HEK293T (cell line): ENCODE data around the gene ZNF638.
A peak's percentile ranks its signal among the peaks of the same experiment; 100 is the strongest.

Source experiments
- CTCF ChIA-PET: fragments of 350-600 bp; formaldehyde crosslinking; extraction: SDS; loops from one replicate; lab custom pipeline; 2021; ENCODE audit warnings: antibody characterized with exemption, inconsistent platforms; lab: Yijun Ruan, JAX
- POLR2A ChIA-PET: fragments of 350-600 bp; formaldehyde crosslinking; extraction: SDS; loops from one replicate; lab custom pipeline; 2020; ENCODE audit warnings: antibody characterized with exemption, inconsistent platforms; lab: Yijun Ruan, JAX
- DNase-seq: peaks from one replicate; pipeline ENCODE4 v3.0.0; 2012; ENCODE audit warnings: mixed read lengths; ENCODE audit errors: extremely low spot score
- ARNT ChIP-seq: fragments of 450-650 bp; IDR thresholded peaks from 2 replicates; pipeline ENCODE4 v1.6.1; 2017; ENCODE audit warnings: mild to moderate bottlenecking
- BHLHE40 ChIP-seq: fragments of 450-650 bp; IDR thresholded peaks from 2 replicates; pipeline ENCODE4 v1.6.1; 2016; ENCODE audit warnings: mild to moderate bottlenecking, moderate library complexity, borderline replicate concordance
- CTBP1 ChIP-seq: fragments of 450-650 bp; IDR thresholded peaks from 2 replicates; pipeline ENCODE4 v1.6.1; 2016; ENCODE audit warnings: borderline replicate concordance
- ELF4 ChIP-seq: fragments of 450-650 bp; IDR thresholded peaks from 2 replicates; pipeline ENCODE4 v1.6.1; 2017; ENCODE audit warnings: antibody characterized with exemption
- FOXA1 ChIP-seq: fragments of 450-650 bp; IDR thresholded peaks from 2 replicates; pipeline ENCODE4 v1.6.1; 2016; ENCODE audit warnings: mild to moderate bottlenecking
- FOXK2 ChIP-seq: fragments of 450-650 bp; IDR thresholded peaks from 2 replicates; pipeline ENCODE4 v1.6.1; 2016; ENCODE audit warnings: mild to moderate bottlenecking
- FOXM1 ChIP-seq: fragments of 450-650 bp; IDR thresholded peaks from 2 replicates; pipeline ENCODE4 v1.6.1; 2017; ENCODE audit warnings: mild to moderate bottlenecking, borderline replicate concordance
- HDGF ChIP-seq: fragments of 450-650 bp; IDR thresholded peaks from 2 replicates; pipeline ENCODE4 v1.6.1; 2017; ENCODE audit warnings: antibody characterized with exemption, borderline replicate concordance
- L3MBTL2 ChIP-seq: fragments of 450-650 bp; conservative IDR thresholded peaks from 2 replicates; pipeline ENCODE4 v1.6.1; 2016; ENCODE audit warnings: mild to moderate bottlenecking
- LEF1 ChIP-seq: fragments of 450-650 bp; IDR thresholded peaks from 2 replicates; pipeline ENCODE4 v1.6.1; 2017; ENCODE audit warnings: mild to moderate bottlenecking, borderline replicate concordance
- NFRKB ChIP-seq: fragments of 450-650 bp; IDR thresholded peaks from 2 replicates; pipeline ENCODE4 v1.6.1; 2016; ENCODE audit warnings: mild to moderate bottlenecking, moderate library complexity
- SP1 ChIP-seq: fragments of 450-650 bp; IDR thresholded peaks from 2 replicates; pipeline ENCODE4 v1.6.1; 2017
- SUZ12 ChIP-seq: fragments of 450-650 bp; IDR thresholded peaks from 2 replicates; pipeline ENCODE4 v1.6.1; 2016; ENCODE audit warnings: mild to moderate bottlenecking
- TARDBP ChIP-seq: fragments of 450-650 bp; IDR thresholded peaks from 2 replicates; pipeline ENCODE4 v1.6.1; 2016
- ZNF384 ChIP-seq: fragments of 450-650 bp; IDR thresholded peaks from 2 replicates; pipeline ENCODE4 v1.6.1; 2016
- TF ChIP-seq, protein P1 (sequence below): fragments of 450-650 bp; IDR thresholded peaks from 2 replicates; pipeline ENCODE4 v1.6.1; 2016

Gene ZNF638

DNA sequence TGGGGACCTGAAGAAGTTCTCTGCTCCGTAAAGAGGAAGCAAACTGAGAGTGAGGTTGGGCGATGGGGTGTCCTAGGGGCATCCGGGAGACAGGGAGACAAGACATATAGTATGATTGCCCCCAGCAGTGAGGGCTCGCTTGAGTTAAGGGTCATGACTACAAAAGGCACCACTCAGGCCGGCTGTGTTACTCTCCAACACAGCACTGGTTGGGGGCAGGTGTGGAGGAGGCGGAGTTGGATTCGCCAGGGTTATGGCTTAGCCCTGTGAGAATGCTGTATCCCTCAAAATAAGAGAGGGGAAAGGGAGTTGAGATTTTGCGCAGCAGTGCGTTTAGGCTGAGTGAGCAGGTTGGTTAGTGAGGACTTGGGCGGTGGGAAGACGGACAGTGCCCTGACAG, 133.8 kb downstream of the ZNF638 start:
- ChIA-PET POLR2A (no interaction called here), CTCF (no interaction called here)
- no peak for DNase-seq
- no peak for TF ChIP-seq SP1
- no peak for TF ChIP-seq HDGF
- no peak for TF ChIP-seq L3MBTL2
- no peak for TF ChIP-seq FOXK2
- TF ChIP-seq ELF4: no peak
- no peak for TF ChIP-seq FOXM1
- no peak for TF ChIP-seq TARDBP
- no peak for TF ChIP-seq FOXA1
- no peak for TF ChIP-seq NFRKB
- no peak for TF ChIP-seq ZNF384

DNA sequence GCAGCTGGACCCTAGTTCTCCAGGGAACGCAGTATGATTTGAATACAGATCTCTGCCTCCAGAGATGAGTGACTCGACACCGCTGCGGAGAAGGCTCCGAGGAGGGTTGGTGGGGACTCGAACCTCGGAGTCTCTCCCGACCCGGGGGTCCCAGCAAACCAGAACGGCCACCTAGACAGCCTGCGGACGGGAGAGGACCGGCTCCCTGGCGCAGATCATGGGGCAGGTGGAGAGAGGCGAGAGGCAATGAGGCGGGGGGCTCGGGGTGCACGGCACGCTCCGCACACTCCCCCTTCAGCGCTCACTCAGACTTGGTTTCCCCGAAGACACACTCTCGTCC, 134.3 kb downstream of the ZNF638 start:
- no peak for DNase-seq
- ChIA-PET POLR2A (interaction anchor here (0.8 to 1.0 kb wide), 2 partner anchors 8 to 134 kb away, joined by 3 read pairs; partner anchors contain the start of gene ZNF638), CTCF (interaction anchor here (0.7 kb wide), 1 partner anchor 44 kb away, joined by 3 read pairs; no protein-coding TSS in a partner anchor)
- no peak for TF ChIP-seq FOXK2
- no peak for TF ChIP-seq ZNF384
- TF ChIP-seq ELF4: no peak
- TF ChIP-seq FOXM1: no peak
- no peak for TF ChIP-seq SUZ12
- TF ChIP-seq L3MBTL2: no peak
- no peak for TF ChIP-seq SP1
- TF ChIP-seq BHLHE40: no peak
- no peak for TF ChIP-seq FOXA1
- TF ChIP-seq HDGF: no peak
- TF ChIP-seq TARDBP: no peak
- no peak for TF ChIP-seq NFRKB
- no peak for TF ChIP-seq LEF1
- no peak for TF ChIP-seq ARNT
- no peak for TF ChIP-seq CTBP1
- TF ChIP-seq, protein P1, sequence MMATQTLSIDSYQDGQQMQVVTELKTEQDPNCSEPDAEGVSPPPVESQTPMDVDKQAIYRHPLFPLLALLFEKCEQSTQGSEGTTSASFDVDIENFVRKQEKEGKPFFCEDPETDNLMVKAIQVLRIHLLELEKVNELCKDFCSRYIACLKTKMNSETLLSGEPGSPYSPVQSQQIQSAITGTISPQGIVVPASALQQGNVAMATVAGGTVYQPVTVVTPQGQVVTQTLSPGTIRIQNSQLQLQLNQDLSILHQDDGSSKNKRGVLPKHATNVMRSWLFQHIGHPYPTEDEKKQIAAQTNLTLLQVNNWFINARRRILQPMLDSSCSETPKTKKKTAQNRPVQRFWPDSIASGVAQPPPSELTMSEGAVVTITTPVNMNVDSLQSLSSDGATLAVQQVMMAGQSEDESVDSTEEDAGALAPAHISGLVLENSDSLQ: no peak

DNA sequence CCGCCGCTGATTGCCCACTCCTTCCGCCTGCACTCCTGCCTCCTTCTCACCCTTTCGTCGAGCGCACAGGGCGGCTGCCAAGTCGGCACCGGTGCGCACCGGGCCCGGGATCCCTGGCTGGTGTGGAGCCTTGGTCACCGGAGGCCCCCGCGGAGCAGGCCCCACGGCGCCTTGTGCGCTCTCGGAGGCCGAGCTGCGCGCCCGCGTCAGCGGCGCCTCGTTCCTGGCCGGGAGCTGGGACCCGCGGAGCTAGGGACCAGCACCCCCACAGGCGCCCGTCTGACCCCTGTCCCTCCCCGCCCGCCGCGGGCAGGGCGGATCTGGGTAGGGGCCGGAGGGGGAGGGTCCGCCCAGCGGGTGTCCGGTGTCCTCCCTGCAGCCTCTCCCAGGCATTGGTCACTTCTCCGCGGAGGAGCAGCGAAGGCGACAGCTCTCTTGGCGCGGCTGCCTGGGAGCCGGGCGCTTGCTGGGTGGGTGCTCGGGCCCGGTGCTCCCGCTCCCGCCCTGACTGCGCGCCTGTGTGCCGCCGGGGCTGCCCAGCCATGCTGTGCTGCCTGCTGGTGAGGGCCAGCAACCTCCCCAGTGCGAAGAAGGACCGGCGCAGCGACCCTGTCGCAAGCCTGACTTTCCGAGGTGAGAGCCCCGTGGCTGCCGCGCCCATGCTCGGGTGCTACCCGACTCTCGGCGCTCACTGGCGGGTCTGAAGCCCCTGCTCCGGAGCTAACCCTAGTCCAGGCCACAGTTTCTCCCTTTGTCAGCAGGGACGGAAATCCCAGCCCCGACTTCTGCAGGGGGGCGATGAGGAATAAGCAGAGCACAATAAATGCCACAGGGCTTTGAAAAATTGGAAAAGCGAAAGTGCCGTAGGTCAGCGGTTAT, 135.0 kb downstream of the ZNF638 start:
- ChIA-PET POLR2A (interaction anchor here (0.8 to 1.4 kb wide), 3 partner anchors 9 to 135 kb away, joined by 3 to 4 read pairs (median 3); partner anchors contain the start of gene ZNF638), CTCF (interaction anchor here (0.7 kb wide), 1 partner anchor 44 kb away, joined by 3 read pairs; no protein-coding TSS in a partner anchor)
- DNase-seq: peak; percentile 56
- TF ChIP-seq L3MBTL2: peak; percentile 66
- TF ChIP-seq, protein P1: 0 out of 2 replicates have a peak, but pooled peaks have one; percentile 25
- no peak for TF ChIP-seq NFRKB

DNA sequence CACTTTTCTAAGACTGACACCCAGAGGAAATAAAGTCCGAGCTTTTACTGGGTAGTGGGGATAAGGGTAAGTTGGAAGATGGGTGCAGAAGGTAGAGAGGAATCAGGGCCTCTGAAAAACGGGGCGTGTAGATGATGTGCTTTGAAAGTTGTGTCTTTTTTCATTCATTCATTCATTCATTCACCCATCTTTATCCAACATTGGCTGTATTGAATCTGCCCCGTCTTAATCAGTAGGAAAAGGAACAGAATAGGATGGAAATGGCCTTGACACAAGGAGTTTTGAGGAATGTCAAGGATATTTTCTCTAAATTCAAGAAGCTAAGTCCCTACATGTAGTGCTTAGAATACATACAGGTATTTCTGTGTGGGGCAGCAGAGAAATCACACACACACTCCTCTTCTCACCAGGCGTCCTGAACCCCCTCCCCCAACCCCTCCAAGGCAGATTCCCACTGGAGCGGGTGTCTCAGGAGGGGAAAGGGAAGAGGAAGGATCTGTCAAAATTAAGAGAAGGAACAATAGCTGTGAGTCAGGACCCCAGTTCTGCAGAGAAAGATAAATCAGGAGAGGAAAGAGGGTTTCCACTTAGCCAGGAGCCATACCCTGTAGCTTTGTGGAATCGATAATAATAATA, 135.7 kb downstream of the ZNF638 start:
- ChIA-PET POLR2A (interaction anchor here (1.4 kb wide), 1 partner anchor 14 kb away, joined by 4 read pairs; no protein-coding TSS in a partner anchor), CTCF (interaction anchor here (0.9 kb wide), 1 partner anchor 43 kb away, joined by 3 read pairs; no protein-coding TSS in a partner anchor)
- no peak for TF ChIP-seq ARNT
- no peak for TF ChIP-seq FOXA1
- TF ChIP-seq L3MBTL2: no peak
- DNase-seq: no peak

DNA sequence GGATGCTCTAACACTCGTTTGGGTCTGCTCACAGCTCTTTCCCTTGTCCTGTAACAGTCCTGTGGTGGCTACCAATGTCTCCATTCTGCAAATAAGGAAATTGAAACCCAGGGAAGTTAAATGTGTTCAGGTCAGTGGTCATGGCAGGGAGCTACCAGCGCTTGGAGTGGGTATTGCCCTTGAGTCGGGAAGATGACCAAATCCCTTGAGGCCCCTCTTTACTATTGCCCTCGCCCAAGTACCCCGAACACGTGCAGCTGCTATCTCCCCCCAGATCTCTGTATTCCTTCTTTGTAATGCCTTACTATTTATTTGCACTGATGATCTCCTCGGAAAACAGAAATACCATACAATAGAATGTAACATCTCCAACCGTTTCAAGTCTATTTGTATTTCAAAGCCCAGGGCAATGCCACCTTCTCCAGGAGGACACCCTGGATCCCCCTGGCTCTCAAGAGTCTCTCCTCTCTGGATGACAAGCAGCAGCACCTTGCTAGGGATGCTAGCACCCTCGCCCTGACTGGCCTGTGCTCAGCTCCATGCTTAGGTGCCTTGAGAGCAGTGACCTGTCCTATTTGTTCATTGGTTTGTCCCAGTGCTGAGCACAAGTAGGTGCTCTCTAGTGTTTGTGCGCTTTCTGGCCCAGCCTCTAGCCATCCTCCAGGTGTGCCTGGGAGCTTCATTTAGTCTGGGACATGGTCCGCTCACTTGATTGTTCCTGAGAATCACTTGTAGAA, 136.9 kb downstream of the ZNF638 start:
- ChIA-PET CTCF (interaction anchor here (0.9 to 1.2 kb wide), 3 partner anchors 8 to 42 kb away, joined by 3 to 6 read pairs (median 3); no protein-coding TSS in a partner anchor), POLR2A (no interaction called here)
- TF ChIP-seq L3MBTL2 (no peak), CTBP1 (no peak), ZNF384 (no peak)
- DNase-seq: no peak

DNA sequence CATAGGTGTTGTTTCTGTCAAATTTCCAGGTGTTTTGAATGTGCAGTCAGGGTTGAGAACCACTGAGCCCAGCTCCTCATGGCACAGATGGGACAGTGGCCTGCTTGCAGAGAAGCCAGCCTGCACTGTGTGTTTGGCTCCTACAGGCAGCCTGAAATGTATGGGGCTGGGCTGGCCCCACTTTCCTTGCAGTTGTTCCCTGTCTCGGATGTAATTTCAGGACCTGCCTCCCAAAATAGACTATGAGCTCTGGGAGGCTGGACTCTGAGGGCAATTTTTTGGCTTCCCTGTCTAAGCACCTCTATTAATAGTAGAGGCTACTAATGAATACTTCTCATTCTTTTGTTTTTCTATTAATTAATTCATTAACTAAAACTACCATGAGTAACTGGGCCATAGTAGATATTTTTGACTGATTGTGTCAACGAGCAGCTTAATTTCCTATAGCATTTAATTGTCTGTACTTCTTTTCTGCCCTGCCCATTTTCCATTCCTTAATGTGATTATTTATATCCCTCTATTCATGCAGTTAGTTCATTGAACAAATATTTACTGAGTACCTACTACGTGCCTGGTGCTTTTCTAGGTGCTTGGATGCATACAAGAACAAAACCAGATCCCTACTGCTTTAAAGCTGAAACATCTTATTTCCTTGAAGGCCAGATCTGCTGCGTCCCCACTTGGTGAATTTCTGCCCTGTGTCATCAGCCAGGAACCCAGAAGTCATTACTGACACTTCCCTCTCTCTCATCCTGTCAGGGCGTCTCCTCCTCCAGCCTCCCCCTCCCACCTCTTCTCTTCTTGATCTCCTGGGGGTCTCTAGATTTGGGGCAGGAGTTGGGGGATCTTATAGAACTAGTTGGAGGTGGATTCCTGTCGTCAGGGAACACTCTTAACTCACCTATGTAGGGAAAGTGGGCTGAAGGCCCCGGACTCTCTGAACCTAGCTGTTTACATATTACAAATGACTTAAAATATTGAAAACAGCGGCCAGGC, 138.1 kb downstream of the ZNF638 start:
- TF ChIP-seq ELF4 (no peak), CTBP1 (no peak), FOXA1 (no peak), ZNF384 (no peak), HDGF (no peak), ARNT (no peak), L3MBTL2 (no peak), TARDBP (no peak), SP1 (no peak), NFRKB (no peak), LEF1 (no peak), BHLHE40 (no peak), FOXM1 (no peak)
- TF ChIP-seq, protein P1: no peak
- CTCF ChIA-PET: interaction anchor here (0.8 to 1.2 kb wide), 2 partner anchors 9 to 12 kb away, joined by 3 to 6 read pairs; no protein-coding TSS in a partner anchor
- DNase-seq: no peak
- POLR2A ChIA-PET: no interaction called here
